VCaP (cell line): ENCODE measurements around the gene COIL.
"Not testable (repeated sequence)": the region's sequence is repeated elsewhere in the genome, so short reads cannot be mapped to it uniquely, and the experiment has no call there.

ENCODE experiments used
- H3K27ac ChIP-seq: fragments of 450-650 bp; 2 replicates; pipeline ENCODE4 v1.5.1; 2017
- CTCF ChIP-seq: fragments of 450-650 bp; conservative IDR thresholded peaks from 2 replicates; pipeline ENCODE4 v1.5.1; 2017; ENCODE audit warnings: mild to moderate bottlenecking, moderate library complexity

Gene COIL

GRCh38 chr17:56976941-56977608 is 16.2 kb upstream of the COIL start:
- TF ChIP-seq CTCF, result no peak
- H3K27ac ChIP-seq, result no peak overlapping the region

- TF ChIP-seq CTCF, result no peak
- H3K27ac ChIP-seq, result no peak overlapping the region
Observed at GRCh38 chr17:56975656-56976055, 14.8 kb upstream of the COIL start.

GRCh38 chr17:56974055-56974454 is 13.2 kb upstream of the COIL start:
- no peak for TF ChIP-seq CTCF
- peak overlapping the region; percentile 59 for H3K27ac ChIP-seq

- peak overlapping the region; percentile 59 for H3K27ac ChIP-seq
- TF ChIP-seq CTCF, result no peak
Observed at GRCh38 chr17:56973520-56973919, 12.7 kb upstream of the COIL start.

- no peak for TF ChIP-seq CTCF
- peak overlapping the region; percentile 59 for H3K27ac ChIP-seq
Observed at GRCh38 chr17:56972111-56972730, 11.4 kb upstream of the COIL start.

GRCh38 chr17:56970974-56971373 is 10.1 kb upstream of the COIL start:
- H3K27ac ChIP-seq, result no peak overlapping the region
- no peak for TF ChIP-seq CTCF

GRCh38 chr17:56966338-56966737 is 5.5 kb upstream of the COIL start:
- TF ChIP-seq CTCF, result no peak
- H3K27ac ChIP-seq, result no peak overlapping the region

- not testable (repeated sequence) for H3K27ac ChIP-seq
Observed at GRCh38 chr17:56965681-56966080, 4.8 kb upstream of the COIL start.

- not testable (repeated sequence) for H3K27ac ChIP-seq
Observed at GRCh38 chr17:56965241-56965640, 4.4 kb upstream of the COIL start.
